Renal cortex interstitium (tissue), 15 donors: ENCODE data around the gene GPD1. TPM values are rescaled to one million over a fixed set of nuclear protein-coding genes. Genes with fewer than 3 reads are reported as not detected.

Source experiments
- DNase-seq, 11 donors: peaks; one replicate each; pipeline ENCODE4 v3.0.0-alpha.2; 2013; ENCODE audit warnings: low read depth in 9 of 11, low spot score in 4 of 11; ENCODE audit errors: extremely low read depth in 1 of 11
- long read RNA-seq, 16 experiments: transcript quantifications; one replicate each; lab custom pipeline, GENCODE V29; 2026
- polyA plus RNA-seq, 3 donors: library from polyadenylated mRNA; unstranded; fragments of 120-200 nt; gene quantifications; one replicate each; pipeline ENCODE4 v1.2.1, GENCODE V29; 2013; ENCODE audit not compliant: insufficient read length in 3 of 3

GPD1 gene
- 10 to 100 TPM; 57.2 to 83.3 (median 65.6) TPM for polyA plus RNA-seq
- long read RNA-seq, donor 1, transcript GPD1-201 (8 exons, 3,082 nt), result major isoform, 21 of 21 reads
- long read RNA-seq, donor 1, partial matches to known transcripts, result 0 of 21 reads
- long read RNA-seq, donor 1, other reads (novel, unspliced or antisense), result 0 of 21 reads
- long read RNA-seq, donor 2, transcript GPD1-201 (8 exons, 3,082 nt), result major isoform, 14 of 14 reads
- long read RNA-seq, donor 2, partial matches to known transcripts, result 0 of 14 reads
- long read RNA-seq, donor 2, other reads (novel, unspliced or antisense), result 0 of 14 reads
- long read RNA-seq, donor 3, transcript GPD1-201 (8 exons, 3,082 nt), result major isoform, 20 of 27 reads
- long read RNA-seq, donor 3, partial matches to known transcripts, result 7 of 27 reads
- long read RNA-seq, donor 3, other reads (novel, unspliced or antisense), result 0 of 27 reads
- long read RNA-seq, donor 4, transcript GPD1-201 (8 exons, 3,082 nt), result major isoform, 16 of 30 reads
- long read RNA-seq, donor 4, partial matches to known transcripts, result 14 of 30 reads
- long read RNA-seq, donor 4, other reads (novel, unspliced or antisense), result 0 of 30 reads
- long read RNA-seq, donor 5, result 0 reads
- long read RNA-seq, donor 6, transcript GPD1-201 (8 exons, 3,082 nt), result major isoform, 22 of 27 reads
- long read RNA-seq, donor 6, partial matches to known transcripts, result 5 of 27 reads
- long read RNA-seq, donor 6, other reads (novel, unspliced or antisense), result 0 of 27 reads
- long read RNA-seq, donor 7, transcript GPD1-201 (8 exons, 3,082 nt), result major isoform, 23 of 52 reads
- long read RNA-seq, donor 7, partial matches to known transcripts, result 28 of 52 reads
- long read RNA-seq, donor 7, other reads (novel, unspliced or antisense), result 0 of 52 reads
- long read RNA-seq, donor 8, transcript GPD1-201 (8 exons, 3,082 nt), result major isoform, 46 of 64 reads
- long read RNA-seq, donor 8, partial matches to known transcripts, result 18 of 64 reads
- long read RNA-seq, donor 8, other reads (novel, unspliced or antisense), result 0 of 64 reads
- long read RNA-seq, donor 9, transcript GPD1-201 (8 exons, 3,082 nt), result major isoform, 17 of 27 reads
- long read RNA-seq, donor 9, partial matches to known transcripts, result 10 of 27 reads
- long read RNA-seq, donor 9, other reads (novel, unspliced or antisense), result 0 of 27 reads
- long read RNA-seq, donor 10, transcript GPD1-201 (8 exons, 3,082 nt), result major isoform, 29 of 38 reads
- long read RNA-seq, donor 10, partial matches to known transcripts, result 9 of 38 reads
- long read RNA-seq, donor 10, other reads (novel, unspliced or antisense), result 0 of 38 reads
- long read RNA-seq, donor 11, transcript GPD1-201 (8 exons, 3,082 nt), result major isoform, 21 of 47 reads
- long read RNA-seq, donor 11, partial matches to known transcripts, result 26 of 47 reads
- long read RNA-seq, donor 11, other reads (novel, unspliced or antisense), result 0 of 47 reads
- long read RNA-seq, donor 12, partial matches to known transcripts, result 0 of 4 reads
- long read RNA-seq, donor 12, other reads (novel, unspliced or antisense), result 0 of 4 reads
- long read RNA-seq, donor 13, result 0 reads
- long read RNA-seq, donor 14, transcript GPD1-201 (8 exons, 3,082 nt), result major isoform, 13 of 20 reads
- long read RNA-seq, donor 14, partial matches to known transcripts, result 5 of 20 reads
- long read RNA-seq, donor 14, other reads (novel, unspliced or antisense), result 0 of 20 reads
- long read RNA-seq, donor 15, transcript GPD1-201 (8 exons, 3,082 nt), result major isoform, 7 of 13 reads
- long read RNA-seq, donor 15, partial matches to known transcripts, result 6 of 13 reads
- long read RNA-seq, donor 15, other reads (novel, unspliced or antisense), result 0 of 13 reads
- long read RNA-seq, donor 16, transcript GPD1-201 (8 exons, 3,082 nt), result major isoform, 59 of 109 reads
- long read RNA-seq, donor 16, partial matches to known transcripts, result 47 of 109 reads
- long read RNA-seq, donor 16, other reads (novel, unspliced or antisense), result 0 of 109 reads

DNA sequence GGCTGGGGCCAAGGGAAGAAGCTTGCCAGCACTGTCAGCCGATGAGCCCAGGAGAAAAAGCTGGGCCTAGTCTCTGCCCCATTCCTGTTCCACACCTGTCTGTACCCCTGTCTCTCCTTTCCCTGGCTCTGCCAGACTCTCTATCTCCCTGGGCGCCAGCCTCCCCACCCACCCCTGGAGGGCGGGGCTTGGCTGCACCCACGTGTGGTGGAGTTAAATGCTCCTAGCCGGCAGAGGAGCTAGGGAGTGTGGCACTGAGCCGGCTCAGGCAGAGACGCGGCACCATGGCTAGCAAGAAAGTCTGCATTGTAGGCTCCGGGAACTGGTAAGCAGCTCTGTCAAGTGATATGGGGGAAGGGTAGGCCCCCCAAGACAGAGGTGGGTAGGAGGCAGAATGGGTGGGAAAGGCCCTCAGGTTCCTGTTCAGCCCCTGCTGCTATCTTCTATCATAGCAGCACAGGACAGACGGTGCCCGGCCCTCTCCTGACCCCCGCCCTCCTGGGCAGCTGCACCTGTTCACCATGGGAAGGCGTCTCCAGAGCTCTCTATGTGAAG, at the start of gene GPD1:
Gene GPD1 (plus strand): TSS at position 242 of the 555 bp plus-strand sequence. CDS start 43 bp downstream, at position 285.
- DNase-seq, result peak in 2 of 11 donors; percentile 39 to 75

DNA sequence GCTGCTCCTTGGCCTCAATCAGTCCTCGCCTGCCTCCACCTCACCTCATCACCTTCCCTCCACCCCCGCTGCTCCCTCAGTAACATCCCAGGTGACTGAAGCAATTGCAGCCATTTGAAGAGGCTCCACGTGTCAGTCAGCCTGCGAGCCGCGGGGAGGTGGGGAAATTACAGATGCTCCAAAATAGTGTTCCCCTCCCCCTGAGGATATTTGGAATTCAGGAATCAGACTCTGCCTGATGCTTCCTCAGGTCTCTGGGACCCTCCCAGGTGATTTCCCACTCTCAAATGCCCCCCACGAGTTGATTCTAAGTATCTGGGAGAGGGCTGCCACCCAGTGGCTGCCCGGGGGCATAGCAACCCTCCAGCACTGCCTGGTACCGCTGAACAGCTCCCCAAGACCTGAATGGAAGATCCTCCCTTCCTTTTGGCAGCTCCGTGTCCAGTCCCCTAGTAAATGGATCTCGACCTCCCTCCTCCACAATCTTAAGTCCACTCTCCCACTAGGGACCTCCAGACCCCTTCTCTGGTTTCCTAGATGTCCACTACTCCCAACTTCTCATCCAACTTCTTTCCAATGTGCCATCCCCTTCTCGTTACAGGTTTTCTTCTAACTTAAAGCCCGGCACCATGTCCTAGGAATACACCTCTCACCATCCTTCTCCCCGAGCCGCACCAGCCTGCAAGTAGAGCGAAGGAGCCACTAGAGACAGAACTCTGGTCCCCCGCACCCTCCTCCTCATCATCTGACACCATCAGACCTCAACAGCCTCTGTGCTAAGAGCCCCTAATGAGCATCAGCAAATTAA, 47.8 kb upstream of the GPD1 start:
- DNase-seq, result no peak

GRCh38 chr12:50056639-50056976, 47.2 kb upstream of the GPD1 start:
- no peak for DNase-seq

DNA sequence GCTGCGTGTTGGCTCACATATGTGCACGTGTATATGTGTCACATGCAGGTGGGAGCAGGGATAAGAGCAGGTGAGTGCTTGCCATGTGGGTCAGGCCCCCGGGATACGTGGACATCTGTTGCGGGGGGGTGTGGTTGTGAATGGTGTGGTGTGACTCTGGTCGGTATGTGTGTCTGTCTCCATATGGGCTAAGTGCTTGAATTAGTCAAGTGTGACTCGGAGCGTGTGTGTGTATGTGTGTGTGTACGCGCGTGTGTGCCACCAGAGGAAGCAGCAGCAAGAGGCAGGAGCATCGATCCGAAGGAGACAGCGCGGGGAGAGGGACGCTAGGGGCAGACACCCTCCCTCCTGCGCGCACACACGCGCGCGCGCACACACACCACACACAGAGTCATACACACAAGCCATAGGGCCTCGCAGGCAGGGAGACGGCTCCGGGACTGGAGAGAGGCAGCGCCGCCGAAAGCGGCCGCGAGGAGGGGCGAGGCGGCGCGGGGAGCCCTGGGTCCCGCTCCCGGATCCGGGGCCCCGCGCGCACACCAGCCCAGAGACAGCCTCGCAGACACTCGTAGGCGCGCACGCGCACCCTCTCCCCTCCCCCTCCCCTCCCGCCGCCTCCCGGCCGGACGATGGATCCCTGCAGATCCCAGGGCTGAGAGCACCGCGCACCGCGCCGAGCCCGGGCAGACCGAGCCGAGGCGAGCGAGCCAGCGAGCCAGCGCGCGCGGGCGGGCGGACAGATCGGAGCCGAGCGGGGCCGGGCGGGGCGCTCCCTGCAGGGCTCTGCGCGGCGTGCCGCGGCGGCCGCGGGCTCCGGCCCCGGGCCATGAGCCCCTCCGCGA, 46.6 kb upstream of the GPD1 start, which contains the start of gene ASIC1:
Gene ASIC1 (plus strand): TSS at position 597 of the 842 bp plus-strand sequence. CDS start 1,171 bp downstream, outside the sequence.
- DNase-seq, result peak in 4 of 11 donors; percentile 47 to 64 (median 48)

- DNase-seq, result no peak
Observed at GRCh38 chr12:50057896-50058670, 45.7 kb upstream of the GPD1 start.

GRCh38 chr12:50058743-50059312, 45.0 kb upstream of the GPD1 start:
- no peak for DNase-seq

DNA sequence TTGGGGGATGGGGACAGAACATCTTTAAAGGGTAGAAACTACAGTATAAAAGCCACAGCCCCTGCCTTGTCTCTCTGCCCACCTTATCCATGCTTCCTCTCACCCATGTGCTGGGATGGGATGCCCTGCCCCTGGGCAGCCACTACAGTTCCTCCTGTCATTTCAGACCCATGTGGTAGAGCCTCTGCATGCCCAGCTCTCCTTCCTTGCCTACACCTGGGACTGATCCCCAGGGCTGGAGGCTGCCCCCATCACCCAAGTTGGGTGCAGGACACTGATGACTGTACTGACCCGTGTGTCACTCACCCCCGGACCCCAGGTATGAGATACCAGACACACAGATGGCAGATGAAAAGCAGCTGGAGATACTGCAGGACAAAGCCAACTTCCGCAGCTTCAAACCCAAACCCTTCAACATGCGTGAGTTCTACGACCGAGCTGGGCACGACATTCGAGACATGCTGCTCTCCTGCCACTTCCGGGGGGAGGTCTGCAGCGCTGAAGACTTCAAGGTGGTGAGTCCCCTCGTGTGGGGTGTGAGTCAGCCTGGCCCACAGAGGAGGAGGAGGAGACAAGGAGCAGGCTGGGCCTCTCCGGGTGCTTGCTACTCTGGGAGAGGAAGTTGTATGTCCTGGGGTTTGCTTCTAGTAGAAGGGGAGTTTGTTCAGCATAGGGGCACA, 44.2 kb upstream of the GPD1 start:
- no peak for DNase-seq

GRCh38 chr12:50060120-50060468, 43.7 kb upstream of the GPD1 start:
- no peak for DNase-seq

- no peak for DNase-seq
Observed at GRCh38 chr12:50061171-50061570, 42.6 kb upstream of the GPD1 start.

DNA sequence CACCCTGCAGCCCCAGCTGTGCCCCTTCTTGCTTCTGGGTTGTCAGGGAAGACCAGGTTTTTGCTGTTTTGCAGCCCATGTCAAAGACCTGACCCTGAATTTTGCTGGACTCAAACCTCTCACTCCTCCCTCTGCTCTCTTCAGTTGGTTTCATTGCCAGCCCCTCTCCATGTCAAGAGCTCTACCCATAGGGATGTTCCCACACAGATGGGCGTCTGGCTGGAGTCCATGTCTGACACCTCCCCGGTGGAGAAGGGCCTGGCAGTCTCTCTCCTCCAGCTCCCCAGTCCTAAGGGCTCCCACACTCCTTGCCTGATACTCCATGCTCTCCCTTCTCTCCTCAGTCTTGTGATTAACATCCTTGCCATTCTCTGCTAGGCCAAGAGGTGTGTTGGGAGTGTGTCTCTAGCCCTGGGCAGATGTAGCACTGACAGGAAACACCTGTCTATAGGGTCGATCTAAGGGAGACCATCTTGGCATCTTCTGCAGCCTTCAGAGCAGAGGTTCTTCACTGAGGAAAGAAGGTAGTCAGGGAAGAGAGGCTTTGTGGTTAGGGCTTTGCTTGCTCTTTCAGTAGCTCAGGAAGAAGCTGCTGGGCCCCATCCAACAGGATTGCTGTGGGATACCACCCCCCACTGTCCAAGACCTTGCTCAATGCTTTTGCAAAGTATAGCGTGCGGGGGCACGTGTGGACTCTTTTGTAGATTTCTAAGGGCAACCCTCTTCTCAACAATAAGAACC, 41.7 kb upstream of the GPD1 start:
- DNase-seq, result no peak

GRCh38 chr12:50062728-50063460, 40.9 kb upstream of the GPD1 start:
- no peak for DNase-seq

DNA sequence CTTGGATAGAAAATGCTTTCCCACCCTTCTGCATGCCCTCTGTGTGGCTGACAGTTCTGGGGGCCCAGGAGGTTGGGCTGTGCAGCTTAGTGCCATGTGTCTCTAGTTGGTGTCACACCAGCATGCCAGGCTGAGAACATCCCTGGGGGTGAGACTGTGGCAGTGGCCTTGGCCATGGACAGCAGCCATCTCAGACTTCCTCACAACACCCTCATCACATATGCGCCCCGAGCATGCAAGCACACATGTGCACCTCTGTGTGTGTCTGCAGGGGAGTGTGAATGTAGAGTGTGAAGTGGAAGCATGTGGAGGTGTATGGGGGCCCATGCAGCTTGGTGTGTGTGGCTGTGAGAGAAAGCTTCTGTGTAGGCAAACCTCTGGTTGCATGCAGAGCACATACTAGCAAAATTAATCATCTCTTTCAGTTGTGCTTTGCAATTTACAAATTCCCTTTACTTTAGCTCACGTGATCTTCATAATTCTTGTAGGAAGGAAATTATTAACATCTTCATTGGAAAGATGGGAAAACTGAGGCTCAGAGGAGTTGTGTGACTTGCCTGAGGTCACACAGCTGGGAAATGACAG, 38.0 kb upstream of the GPD1 start:
- no peak for DNase-seq

GRCh38 chr12:50066402-50066801, 37.4 kb upstream of the GPD1 start:
- DNase-seq, result no peak
